Activated naive CD4-positive, alpha-beta T cell treated with anti-CD3 and anti-CD28 coated beads for 36 hours (primary cell): ENCODE data around the gene HTR3B. TPM values are rescaled to one million over a fixed set of nuclear protein-coding genes. Genes with fewer than 3 reads are reported as not detected.
"Not testable (repeated sequence)": the region's sequence is repeated elsewhere in the genome, so short reads cannot be mapped to it uniquely, and the experiment has no call there.

Source experiments
- CTCF ChIA-PET: fragments of 350-600 bp; sonication (Branson Sonifier 250); formaldehyde crosslinking; loops from one replicate; lab custom pipeline; 2021; ENCODE audit warnings: antibody characterized with exemption; lab: Charles Lee
- DNase-seq: peaks from one replicate; pipeline ENCODE4 v3.0.0-alpha.2; 2020
- H3K27ac Mint-ChIP-seq: one replicate; pipeline ENCODE4 v1.8.0; 2021; ENCODE audit warnings: mild to moderate bottlenecking, mixed read lengths
- H3K27me3 Mint-ChIP-seq: one replicate; pipeline ENCODE4 v1.8.0; 2021; ENCODE audit warnings: low read depth, mixed read lengths
- H3K36me3 Mint-ChIP-seq: one replicate; pipeline ENCODE4 v1.8.0; 2021; ENCODE audit warnings: low read depth, mixed read lengths
- H3K4me1 Mint-ChIP-seq: one replicate; pipeline ENCODE4 v1.8.0; 2021; ENCODE audit warnings: low read depth, mixed read lengths
- H3K4me3 Mint-ChIP-seq: one replicate; pipeline ENCODE4 v1.8.0; 2021; ENCODE audit warnings: mild to moderate bottlenecking, moderate library complexity, mixed read lengths
- H3K9me3 Mint-ChIP-seq: one replicate; pipeline ENCODE4 v1.8.0; 2021; ENCODE audit warnings: mixed read lengths
- intact Hi-C: fragments of 100-400 bp; cut with micrococcal nuclease; formaldehyde crosslinking; loops from one replicate; pipeline ENCODE4 v1.15.1; 2023
- total RNA-seq, 2 experiments: library from RNA; stranded (reverse); gene quantifications; one replicate each; pipeline ENCODE4 v1.2.3, GENCODE V29; 2021

Gene HTR3B
- total RNA-seq, 2 experiments from 2014 or later: not detected

- intact Hi-C loops: no loop called here
- Mint-ChIP-seq H3K9me3 (no peaks in the 10 kb centered on the region), H3K4me1 (no peaks in the 10 kb centered on the region), H3K4me3 (no peak overlapping the region), H3K36me3 (no peaks in the 10 kb centered on the region), H3K27me3 (peaks cover 12% of the 10 kb centered on the region), H3K27ac (no peak overlapping the region)
- DNase-seq: no peak
- CTCF ChIA-PET: no interaction called here
Measured at GRCh38 chr11:113926273-113927197, 21.9 kb downstream of the HTR3B start.

- H3K27me3 Mint-ChIP-seq: peaks cover 15% of the 10 kb centered on the region
- DNase-seq: no peak
- no peaks in the 10 kb centered on the region for H3K9me3 Mint-ChIP-seq
- intact Hi-C loops: no loop called here
- H3K4me1 Mint-ChIP-seq: no peaks in the 10 kb centered on the region
- no peaks in the 10 kb centered on the region for H3K36me3 Mint-ChIP-seq
- no peak overlapping the region for H3K27ac Mint-ChIP-seq
- CTCF ChIA-PET: no interaction called here
- no peak overlapping the region for H3K4me3 Mint-ChIP-seq
Measured at GRCh38 chr11:113928311-113928710, 23.7 kb downstream of the HTR3B start.

GRCh38 chr11:113932788-113933187 lies 28.2 kb downstream of the HTR3B start:
- no peaks in the 10 kb centered on the region for H3K4me1 Mint-ChIP-seq
- H3K27ac Mint-ChIP-seq: no peak overlapping the region
- CTCF ChIA-PET: no interaction called here
- no peaks in the 10 kb centered on the region for H3K9me3 Mint-ChIP-seq
- no peaks in the 10 kb centered on the region for H3K36me3 Mint-ChIP-seq
- intact Hi-C loops: no loop called here
- DNase-seq: no peak
- peaks cover 11% of the 10 kb centered on the region for H3K27me3 Mint-ChIP-seq
- no peak overlapping the region for H3K4me3 Mint-ChIP-seq

- intact Hi-C loops, H3K4me3 Mint-ChIP-seq, H3K36me3 Mint-ChIP-seq, H3K9me3 Mint-ChIP-seq, H3K4me1 Mint-ChIP-seq, H3K27me3 Mint-ChIP-seq, DNase-seq, H3K27ac Mint-ChIP-seq: not testable (repeated sequence)
- CTCF ChIA-PET: interaction anchor here (0.6 kb wide), 1 partner anchor 70 kb away, joined by 3 read pairs; no protein-coding TSS in a partner anchor
Measured at GRCh38 chr11:113934193-113934592, 29.6 kb downstream of the HTR3B start.

GRCh38 chr11:113934761-113935160 lies 30.2 kb downstream of the HTR3B start:
- intact Hi-C loops: no loop called here
- H3K27ac Mint-ChIP-seq: no peak overlapping the region
- peaks cover 6% of the 10 kb centered on the region for H3K27me3 Mint-ChIP-seq
- H3K4me1 Mint-ChIP-seq: no peaks in the 10 kb centered on the region
- no peak for DNase-seq
- CTCF ChIA-PET: no interaction called here
- no peaks in the 10 kb centered on the region for H3K9me3 Mint-ChIP-seq
- H3K4me3 Mint-ChIP-seq: no peak overlapping the region
- H3K36me3 Mint-ChIP-seq: no peaks in the 10 kb centered on the region

- Mint-ChIP-seq H3K36me3 (no peaks in the 10 kb centered on the region), H3K9me3 (no peaks in the 10 kb centered on the region), H3K27me3 (peaks cover 3% of the 10 kb centered on the region), H3K27ac (no peak overlapping the region), H3K4me1 (no peaks in the 10 kb centered on the region), H3K4me3 (no peak overlapping the region)
- CTCF ChIA-PET: no interaction called here
- no peak for DNase-seq
- intact Hi-C loops: no loop called here
Measured at GRCh38 chr11:113935858-113936257, 31.3 kb downstream of the HTR3B start.

GRCh38 chr11:113937918-113938317 lies 33.3 kb downstream of the HTR3B start:
- no peaks in the 10 kb centered on the region for H3K36me3 Mint-ChIP-seq
- no peaks in the 10 kb centered on the region for H3K4me1 Mint-ChIP-seq
- no peak overlapping the region for H3K27ac Mint-ChIP-seq
- intact Hi-C loops: no loop called here
- DNase-seq: no peak
- no peak overlapping the region for H3K4me3 Mint-ChIP-seq
- no peaks in the 10 kb centered on the region for H3K27me3 Mint-ChIP-seq
- H3K9me3 Mint-ChIP-seq: no peaks in the 10 kb centered on the region
- CTCF ChIA-PET: no interaction called here

- Mint-ChIP-seq H3K27me3 (no peaks in the 10 kb centered on the region), H3K36me3 (no peaks in the 10 kb centered on the region), H3K27ac (no peak overlapping the region), H3K9me3 (no peaks in the 10 kb centered on the region), H3K4me1 (no peaks in the 10 kb centered on the region), H3K4me3 (no peak overlapping the region)
- CTCF ChIA-PET: no interaction called here
- DNase-seq: no peak
- intact Hi-C loops: no loop called here
Measured at GRCh38 chr11:113942256-113942655, 37.7 kb downstream of the HTR3B start.

- H3K4me1 Mint-ChIP-seq, H3K4me3 Mint-ChIP-seq, intact Hi-C loops, H3K27ac Mint-ChIP-seq, DNase-seq, H3K36me3 Mint-ChIP-seq, H3K27me3 Mint-ChIP-seq, H3K9me3 Mint-ChIP-seq: not testable (repeated sequence)
- CTCF ChIA-PET: interaction anchor here (0.5 to 1.4 kb wide), 2 partner anchors 9 to 60 kb away, joined by 4 to 5 read pairs; no protein-coding TSS in a partner anchor
Measured at GRCh38 chr11:113946162-113946561, 41.6 kb downstream of the HTR3B start.

- Mint-ChIP-seq H3K4me3 (no peak overlapping the region), H3K36me3 (no peaks in the 10 kb centered on the region), H3K27me3 (peaks cover 13% of the 10 kb centered on the region), H3K27ac (no peak overlapping the region), H3K4me1 (no peaks in the 10 kb centered on the region), H3K9me3 (no peaks in the 10 kb centered on the region)
- CTCF ChIA-PET: no interaction called here
- DNase-seq: no peak
- intact Hi-C loops: no loop called here
Measured at GRCh38 chr11:113947994-113948393, 43.4 kb downstream of the HTR3B start.

GRCh38 chr11:113949891-113950290 lies 45.3 kb downstream of the HTR3B start:
- peaks cover 15% of the 10 kb centered on the region for H3K27me3 Mint-ChIP-seq
- no peaks in the 10 kb centered on the region for H3K9me3 Mint-ChIP-seq
- CTCF ChIA-PET: no interaction called here

GRCh38 chr11:113951537-113951936 lies 46.9 kb downstream of the HTR3B start:
- Mint-ChIP-seq H3K36me3 (no peaks in the 10 kb centered on the region), H3K4me1 (no peaks in the 10 kb centered on the region), H3K27me3 (peaks cover 15% of the 10 kb centered on the region), H3K9me3 (no peaks in the 10 kb centered on the region), H3K27ac (no peak overlapping the region), H3K4me3 (no peak overlapping the region)
- intact Hi-C loops: no loop called here
- CTCF ChIA-PET: interaction anchor here (1.0 kb wide), 1 partner anchor 309 kb away, joined by 3 read pairs; no protein-coding TSS in a partner anchor
- no peak for DNase-seq

More at GRCh38 chr11:113949891-113950290, 45.3 kb downstream of the HTR3B start:
- H3K36me3 Mint-ChIP-seq: no peaks in the 10 kb centered on the region
- no peak for DNase-seq
- H3K27ac Mint-ChIP-seq: no peak overlapping the region
- no peak overlapping the region for H3K4me3 Mint-ChIP-seq
- intact Hi-C loops: no loop called here
- H3K4me1 Mint-ChIP-seq: no peaks in the 10 kb centered on the region

GRCh38 chr11:113952070-113952469 lies 47.5 kb downstream of the HTR3B start:
- no peak overlapping the region for H3K27ac Mint-ChIP-seq

More at GRCh38 chr11:113952070-113952469, 47.5 kb downstream of the HTR3B start:
- intact Hi-C loops: no loop called here
- Mint-ChIP-seq H3K4me1 (no peaks in the 10 kb centered on the region), H3K4me3 (no peak overlapping the region), H3K27me3 (peaks cover 15% of the 10 kb centered on the region), H3K9me3 (no peaks in the 10 kb centered on the region), H3K36me3 (no peaks in the 10 kb centered on the region)
- CTCF ChIA-PET: interaction anchor here (1.0 kb wide), 1 partner anchor 309 kb away, joined by 3 read pairs; no protein-coding TSS in a partner anchor
- DNase-seq: no peak
